Glutamatergic neuron (in vitro differentiated cells): ENCODE results near the gene DAGLA. TPM values are rescaled to one million over a fixed set of nuclear protein-coding genes. Genes with fewer than 3 reads are reported as not detected.

Experiments used
- DNase-seq: peaks from one replicate; pipeline ENCODE4 v3.0.0; 2022
- H3K27ac Mint-ChIP-seq: one replicate; pipeline ENCODE4 v1.8.0; 2020; ENCODE audit warnings: mild to moderate bottlenecking, mixed read lengths, inconsistent platforms; ENCODE audit not compliant: unreplicated experiment
- H3K27me3 Mint-ChIP-seq: one replicate; pipeline ENCODE4 v1.8.0; 2020; ENCODE audit warnings: mild to moderate bottlenecking, moderate library complexity, mixed read lengths, inconsistent platforms; ENCODE audit not compliant: unreplicated experiment
- H3K36me3 Mint-ChIP-seq: one replicate; pipeline ENCODE4 v1.8.0; 2020; ENCODE audit warnings: mild to moderate bottlenecking, mixed read lengths, inconsistent platforms; ENCODE audit not compliant: unreplicated experiment
- H3K4me1 Mint-ChIP-seq: one replicate; pipeline ENCODE4 v1.8.0; 2020; ENCODE audit warnings: mild to moderate bottlenecking, low read depth, mixed read lengths, inconsistent platforms; ENCODE audit not compliant: unreplicated experiment
- H3K4me3 Mint-ChIP-seq: one replicate; pipeline ENCODE4 v1.8.0; 2020; ENCODE audit warnings: mild to moderate bottlenecking, mixed read lengths, inconsistent platforms; ENCODE audit not compliant: unreplicated experiment
- H3K9me3 Mint-ChIP-seq: one replicate; pipeline ENCODE4 v1.8.0; 2020; ENCODE audit warnings: mild to moderate bottlenecking, moderate library complexity, mixed read lengths, inconsistent platforms; ENCODE audit not compliant: unreplicated experiment
- CTCF ChIP-seq: fragments of 200-600 bp; sonication (generic); IDR thresholded peaks from one replicate; pipeline ENCODE4 v1.5.0; 2021; ENCODE audit not compliant: partially characterized antibody, unreplicated experiment
- total RNA-seq: library from RNA; stranded (reverse); fragmentation: NEBNext Ultra II Directional; extraction: Animal tissue kit (Norgen Biotek cat#: 25700); gene quantifications from one replicate; pipeline ENCODE4 v1.2.1, GENCODE V29; 2021; ENCODE audit not compliant: unreplicated experiment

Gene DAGLA
- total RNA-seq, 1 donor from 2014 or later, result 9.6 TPM

- peaks cover 4% of the 10 kb centered on the region for H3K9me3 Mint-ChIP-seq
- H3K36me3 Mint-ChIP-seq, result no peaks in the 10 kb centered on the region
- H3K27ac Mint-ChIP-seq, result no peak overlapping the region
- no peak for TF ChIP-seq CTCF
- H3K4me1 Mint-ChIP-seq, result peaks cover 31% of the 10 kb centered on the region
- H3K27me3 Mint-ChIP-seq, result peaks cover 2% of the 10 kb centered on the region
- DNase-seq, result no peak
- H3K4me3 Mint-ChIP-seq, result no peak overlapping the region
These were observed 15.7 kb downstream of the DAGLA start for GRCh38 chr11:61695917-61696316.

GRCh38 chr11:61696602-61697001 is 16.4 kb downstream of the DAGLA start:
- Mint-ChIP-seq H3K36me3 (no peaks in the 10 kb centered on the region), H3K4me1 (peaks cover 35% of the 10 kb centered on the region), H3K27ac (no peak overlapping the region)

GRCh38 chr11:61697078-61697502 is 16.9 kb downstream of the DAGLA start:
- no peak overlapping the region for H3K27ac Mint-ChIP-seq
- DNase-seq, result no peak
- peaks cover 35% of the 10 kb centered on the region for H3K4me1 Mint-ChIP-seq
- TF ChIP-seq CTCF, result no peak
- H3K4me3 Mint-ChIP-seq, result no peak overlapping the region
- H3K27me3 Mint-ChIP-seq, result peaks cover 2% of the 10 kb centered on the region
- H3K36me3 Mint-ChIP-seq, result no peaks in the 10 kb centered on the region
- H3K9me3 Mint-ChIP-seq, result peaks cover 5% of the 10 kb centered on the region

More at GRCh38 chr11:61696602-61697001, 16.4 kb downstream of the DAGLA start:
- no peak for DNase-seq
- peaks cover 5% of the 10 kb centered on the region for H3K9me3 Mint-ChIP-seq
- H3K27me3 Mint-ChIP-seq, result peaks cover 2% of the 10 kb centered on the region
- TF ChIP-seq CTCF, result no peak
- H3K4me3 Mint-ChIP-seq, result no peak overlapping the region

- H3K27me3 Mint-ChIP-seq, result peaks cover 3% of the 10 kb centered on the region
- peaks cover 35% of the 10 kb centered on the region for H3K4me1 Mint-ChIP-seq
- H3K27ac Mint-ChIP-seq, result no peak overlapping the region
- DNase-seq, result no peak
- no peaks in the 10 kb centered on the region for H3K36me3 Mint-ChIP-seq
- TF ChIP-seq CTCF, result no peak
- H3K4me3 Mint-ChIP-seq, result no peak overlapping the region
- H3K9me3 Mint-ChIP-seq, result peaks cover 5% of the 10 kb centered on the region
These were observed 17.6 kb downstream of the DAGLA start for GRCh38 chr11:61697764-61698163.

- Mint-ChIP-seq H3K4me1 (peaks cover 35% of the 10 kb centered on the region), H3K9me3 (peaks cover 5% of the 10 kb centered on the region), H3K4me3 (no peak overlapping the region), H3K36me3 (no peaks in the 10 kb centered on the region), H3K27ac (no peak overlapping the region), H3K27me3 (peaks cover 3% of the 10 kb centered on the region)
- TF ChIP-seq CTCF, result no peak
- no peak for DNase-seq
These were observed 18.2 kb downstream of the DAGLA start for GRCh38 chr11:61698173-61698948.
